Measurements from ENCODE around the gene MEAF6. TPM values are rescaled to one million over a fixed set of nuclear protein-coding genes. Genes with fewer than 3 reads are reported as not detected.

Gene MEAF6
- 99.5 TPM for total RNA-seq

GRCh38 chr1:37514350-37515184, at the start of gene MEAF6:
TSS of gene MEAF6 (minus strand) at chr1:37514766. CDS start at chr1:37514746, 20 bp downstream.

GRCh38 chr1:37556712-37557196, 42.2 kb upstream of the MEAF6 start, which contains the start of gene DNALI1:
TSS of gene DNALI1 (plus strand) at chr1:37556940. CDS start at chr1:37556995, 55 bp downstream.

GRCh38 chr1:37553927-37554808, 39.6 kb upstream of the MEAF6 start, which contains the start of gene SNIP1:
TSS of gene SNIP1 (minus strand) at chr1:37554293. CDS start at chr1:37554229, 64 bp downstream.

GRCh38 chr1:37474046-37474696, 40.4 kb downstream of the MEAF6 start, which contains the start of gene ZC3H12A:
TSS of gene ZC3H12A (plus strand) at chr1:37474580. CDS start at chr1:37475497, 917 bp downstream.

Small RNA genes lying within 50 kb of the gene (small RNA-seq; reads per million reads assigned to genes)
- not detected for gene AL034379.1 (ENCODE audit: low replicate concordance)
- gene MIR5581 (ENCODE audit: low replicate concordance): not detected

Other genes starting within 250 kb of the MEAF6 start
- gene ZC3H12A, start 40.2 kb downstream of the MEAF6 start, total RNA-seq: 0.31 TPM
- 23.5 TPM for gene SNIP1, start 39.5 kb upstream of the MEAF6 start, total RNA-seq
- gene DNALI1, start 42.2 kb upstream of the MEAF6 start, total RNA-seq: 11.3 TPM
- 49.5 TPM for gene GNL2, start 81.2 kb upstream of the MEAF6 start, total RNA-seq
- not detected for gene RSPO1, start 120.1 kb upstream of the MEAF6 start, total RNA-seq
- 1.9 TPM for gene CDCA8, start 177.8 kb upstream of the MEAF6 start, total RNA-seq

All from parietal lobe (tissue), 2 donors.